C4-2B (cell line): ENCODE results near the gene KDM6B.

ENCODE experiments used
- H3K27ac ChIP-seq: fragments of 450-650 bp; 2 replicates; pipeline ENCODE4 v1.5.1; 2017
- ZFX ChIP-seq: fragments of 450-650 bp; IDR thresholded peaks from 2 replicates; pipeline ENCODE4 v1.6.1; 2017
- TF ChIP-seq, protein P1 (sequence below): fragments of 450-650 bp; conservative IDR thresholded peaks from 2 replicates; pipeline ENCODE4 v1.5.1; 2017; ENCODE audit warnings: mild to moderate bottlenecking

Gene KDM6B

DNA sequence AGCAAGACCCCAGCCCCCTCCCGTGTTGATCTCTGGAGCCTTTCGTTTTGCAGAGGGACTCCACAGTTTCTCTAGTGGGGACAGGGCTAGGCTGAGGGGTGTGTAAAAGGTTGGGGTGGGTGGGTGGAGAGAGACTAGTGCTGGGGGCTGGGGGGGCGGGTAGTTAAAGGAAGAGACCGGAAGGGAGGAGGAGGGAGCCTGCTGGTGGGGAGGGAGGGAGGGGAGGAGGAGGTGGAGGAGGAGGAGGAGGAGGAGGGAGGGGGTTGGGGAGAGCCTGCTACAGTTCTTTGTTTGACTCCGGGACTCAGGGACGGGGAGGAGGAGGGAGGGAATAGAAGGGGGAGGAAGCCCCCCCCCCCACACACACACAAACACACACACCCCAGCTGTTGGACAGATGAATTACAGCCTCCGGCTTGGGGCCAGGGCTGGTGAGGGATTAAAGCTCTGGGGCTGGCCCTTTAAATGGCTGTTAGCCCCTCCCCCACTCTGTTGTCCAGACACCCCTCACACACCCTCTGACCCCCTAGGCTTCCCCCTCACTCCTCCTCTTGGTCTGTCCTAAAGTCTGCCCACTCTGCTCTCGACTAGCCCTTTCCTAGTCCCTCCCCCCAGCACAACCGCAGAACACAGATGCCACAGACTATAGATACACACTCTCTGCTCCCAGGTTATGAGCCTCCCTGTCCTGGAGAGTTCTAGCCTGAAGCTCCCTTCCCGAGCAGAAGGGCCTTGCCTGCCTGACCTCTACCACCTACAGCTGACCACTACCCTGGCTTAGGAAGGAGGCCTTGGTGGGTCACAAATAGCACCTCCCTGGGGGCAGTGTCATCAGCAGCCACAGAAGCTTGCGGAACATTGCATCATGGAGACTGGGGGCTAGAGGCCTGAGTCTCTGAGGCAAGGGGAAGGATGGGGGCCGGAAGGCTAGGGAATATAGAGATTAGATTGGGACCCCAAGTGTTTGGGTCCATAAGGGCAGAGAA, 4.4 kb downstream of the KDM6B start:
- TF ChIP-seq, protein P1, sequence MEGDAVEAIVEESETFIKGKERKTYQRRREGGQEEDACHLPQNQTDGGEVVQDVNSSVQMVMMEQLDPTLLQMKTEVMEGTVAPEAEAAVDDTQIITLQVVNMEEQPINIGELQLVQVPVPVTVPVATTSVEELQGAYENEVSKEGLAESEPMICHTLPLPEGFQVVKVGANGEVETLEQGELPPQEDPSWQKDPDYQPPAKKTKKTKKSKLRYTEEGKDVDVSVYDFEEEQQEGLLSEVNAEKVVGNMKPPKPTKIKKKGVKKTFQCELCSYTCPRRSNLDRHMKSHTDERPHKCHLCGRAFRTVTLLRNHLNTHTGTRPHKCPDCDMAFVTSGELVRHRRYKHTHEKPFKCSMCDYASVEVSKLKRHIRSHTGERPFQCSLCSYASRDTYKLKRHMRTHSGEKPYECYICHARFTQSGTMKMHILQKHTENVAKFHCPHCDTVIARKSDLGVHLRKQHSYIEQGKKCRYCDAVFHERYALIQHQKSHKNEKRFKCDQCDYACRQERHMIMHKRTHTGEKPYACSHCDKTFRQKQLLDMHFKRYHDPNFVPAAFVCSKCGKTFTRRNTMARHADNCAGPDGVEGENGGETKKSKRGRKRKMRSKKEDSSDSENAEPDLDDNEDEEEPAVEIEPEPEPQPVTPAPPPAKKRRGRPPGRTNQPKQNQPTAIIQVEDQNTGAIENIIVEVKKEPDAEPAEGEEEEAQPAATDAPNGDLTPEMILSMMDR: no peak
- no peak for TF ChIP-seq ZFX

DNA sequence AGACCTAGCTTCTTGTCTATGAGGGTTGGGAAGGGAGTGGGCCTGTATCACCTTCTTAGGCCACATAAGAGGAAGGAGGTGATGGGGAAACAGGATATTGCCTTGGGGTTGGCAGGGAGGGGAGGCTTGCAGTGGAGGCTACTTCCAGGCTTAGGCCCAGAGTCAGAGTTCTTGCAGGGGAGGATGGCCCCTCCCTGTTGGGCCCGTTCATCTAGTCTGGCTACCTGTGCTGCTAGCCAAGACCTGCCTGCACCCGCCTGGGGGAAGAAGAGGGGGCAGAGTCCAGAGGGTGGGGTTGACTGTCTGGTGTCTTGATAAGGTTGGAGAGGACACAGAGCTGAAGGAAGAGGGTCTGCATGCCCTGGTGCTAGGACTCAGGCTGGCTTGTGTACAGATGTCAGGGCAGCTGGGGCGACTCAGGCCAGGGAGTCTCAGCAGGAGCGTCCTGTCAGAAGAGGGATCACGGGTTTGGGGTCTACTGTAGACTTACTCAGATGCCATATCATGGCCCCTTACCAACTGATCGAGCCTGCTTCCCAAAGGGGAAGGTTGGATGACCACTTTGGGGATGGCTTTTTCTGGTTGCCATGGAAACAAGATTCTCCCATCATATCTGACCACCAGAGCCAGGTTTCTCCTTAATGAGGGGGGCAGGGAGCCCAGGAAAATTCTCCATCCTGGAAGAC, 5.3 kb downstream of the KDM6B start:
- H3K27ac ChIP-seq: peak overlapping the region; percentile 49
- TF ChIP-seq, protein P1: no peak
- no peak for TF ChIP-seq ZFX

More for the DNA sequence above, 4.4 kb downstream of the KDM6B start:
- peak overlapping the region; percentile 100 for H3K27ac ChIP-seq

DNA sequence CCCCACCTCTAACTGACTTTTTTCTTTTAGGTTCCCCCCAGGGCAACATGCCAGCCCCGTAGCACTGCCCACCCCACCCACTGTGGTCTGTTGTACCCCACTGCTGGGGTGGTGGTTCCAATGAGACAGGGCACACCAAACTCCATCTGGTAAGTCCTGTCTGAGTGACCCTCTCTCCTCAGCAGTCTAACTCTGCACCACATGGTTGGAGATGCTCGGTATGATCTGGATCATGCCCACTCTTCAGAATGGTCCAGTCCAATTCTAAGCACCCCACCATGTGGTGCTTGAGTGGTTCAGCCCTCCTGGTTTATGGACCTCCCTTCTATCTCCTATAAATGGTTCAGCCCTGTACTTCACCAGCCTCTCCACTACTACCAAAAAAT, 5.9 kb downstream of the KDM6B start:
- H3K27ac ChIP-seq: peak overlapping the region; percentile 49
- TF ChIP-seq, protein P1: no peak
- TF ChIP-seq ZFX: no peak

DNA sequence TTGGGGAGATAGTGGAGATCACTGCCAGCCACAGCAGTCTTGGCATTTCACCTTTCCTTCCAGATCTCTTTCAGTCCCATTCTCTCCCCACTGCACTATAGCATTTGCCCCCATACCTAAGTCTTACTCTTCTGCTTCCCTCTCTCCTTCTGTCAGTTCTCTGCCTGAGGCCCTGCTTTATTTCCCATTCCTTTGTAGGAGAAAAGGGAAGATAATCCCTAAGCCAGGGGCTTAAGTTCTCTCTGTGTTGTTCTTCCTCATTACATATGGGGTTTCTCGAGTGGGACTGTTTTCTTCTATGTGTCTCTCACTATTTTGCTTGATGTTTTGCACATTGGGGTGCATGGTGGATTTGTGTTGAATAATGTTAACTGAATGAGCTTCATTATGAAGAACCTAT, 6.4 kb downstream of the KDM6B start:
- H3K27ac ChIP-seq: no peak overlapping the region
- TF ChIP-seq, protein P1: no peak
- TF ChIP-seq ZFX: no peak

DNA sequence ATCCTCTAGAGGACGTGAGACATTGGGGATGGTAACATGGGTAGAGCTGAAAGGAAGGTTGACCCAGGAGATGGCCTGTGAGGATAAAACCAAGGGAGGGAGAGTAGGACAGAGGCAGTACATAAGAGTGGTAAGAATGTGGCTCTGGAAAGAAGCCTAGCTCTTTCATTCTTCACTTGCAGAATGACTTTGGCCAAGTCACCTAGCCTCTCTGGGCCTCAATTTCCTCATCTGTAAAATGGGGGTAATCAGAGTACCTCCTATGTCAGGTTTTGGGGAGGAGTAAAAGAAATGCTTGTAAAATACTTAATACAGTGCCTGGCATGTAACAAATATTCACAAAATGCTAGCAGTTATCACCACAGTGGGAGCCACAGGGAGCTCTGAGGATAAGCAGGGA, 6.9 kb downstream of the KDM6B start:
- TF ChIP-seq, protein P1: no peak
- no peak for TF ChIP-seq ZFX

DNA sequence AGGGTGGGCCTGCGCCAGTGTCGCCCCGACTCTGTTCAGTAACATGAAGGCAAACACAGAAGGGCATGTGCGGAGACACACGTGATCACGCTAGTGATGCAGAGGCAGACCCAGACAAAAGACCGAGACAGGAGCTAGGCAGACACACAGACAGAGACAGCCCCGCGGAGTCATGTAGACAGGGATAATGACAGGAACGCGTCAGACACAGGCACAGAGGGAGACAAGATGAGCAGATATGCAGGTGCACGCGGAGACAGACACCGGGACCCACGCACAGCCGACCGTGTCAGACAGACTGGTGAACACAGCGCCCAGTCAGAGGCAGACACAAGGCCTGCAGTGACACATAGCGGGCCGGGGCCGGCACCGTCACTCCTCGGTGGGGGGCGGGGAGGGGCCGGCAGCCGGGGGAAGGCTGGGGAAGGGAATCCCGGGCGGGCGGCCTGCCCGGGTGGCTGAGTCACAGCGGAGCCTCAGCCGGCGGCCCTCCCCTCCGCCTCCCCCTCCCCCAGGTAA, 7.4 kb downstream of the KDM6B start:
- TF ChIP-seq, protein P1: no peak; the same call in 1 of the 2 replicates
- 0 out of 2 replicates have a peak, but pooled peaks have one; percentile 43 for TF ChIP-seq ZFX

More for the DNA sequence above, 6.9 kb downstream of the KDM6B start:
- peak overlapping the region; percentile 95 for H3K27ac ChIP-seq

More for the DNA sequence above, 7.4 kb downstream of the KDM6B start:
- peak overlapping the region; percentile 95 for H3K27ac ChIP-seq
